ENCODE data around the gene ZBTB4. TPM values are rescaled to one million over a fixed set of nuclear protein-coding genes. Genes with fewer than 3 reads are reported as not detected.
A peak's percentile ranks its signal among the peaks of the same experiment; 100 is the strongest.

The ZBTB4 gene
- total RNA-seq, 2 experiments from 2014 or later: 24.5 to 27.7 TPM

- peaks cover 51% of the 10 kb centered on the region for H3K4me1 Mint-ChIP-seq
- DNase-seq (peak; percentile 46), ATAC-seq (no peak)
- peaks cover 53% of the 10 kb centered on the region for H3K27me3 Mint-ChIP-seq
- no peaks in the 10 kb centered on the region for H3K9me3 Mint-ChIP-seq (ENCODE audit: low read depth)
- CTCF ChIA-PET: interaction anchor here (0.8 to 2.7 kb wide), 10 partner anchors 14 to 247 kb away, joined by 3 to 13 read pairs (median 6); partner anchors contain the start of genes FXR2, SENP3 and TP53
- H3K4me3 Mint-ChIP-seq: peak overlapping the region; percentile 78
- H3K36me3 Mint-ChIP-seq: peaks cover 11% of the 10 kb centered on the region
- H3K27ac Mint-ChIP-seq: no peak overlapping the region
Measured at GRCh38 chr17:7440834-7441195, 38.6 kb downstream of the ZBTB4 start.

- H3K9me3 Mint-ChIP-seq (ENCODE audit: low read depth): no peaks in the 10 kb centered on the region
- peak overlapping the region; percentile 78 for H3K4me3 Mint-ChIP-seq
- CTCF ChIA-PET: interaction anchor here (0.8 to 2.7 kb wide), 12 partner anchors 15 to 246 kb away, joined by 3 to 12 read pairs (median 4); partner anchors contain the start of genes PLSCR3, SENP3 and TP53
- H3K4me1 Mint-ChIP-seq: peaks cover 49% of the 10 kb centered on the region
- peak; percentile 69 for DNase-seq
- ATAC-seq: no peak
- H3K36me3 Mint-ChIP-seq: peaks cover 11% of the 10 kb centered on the region
- H3K27ac Mint-ChIP-seq: peak overlapping the region; percentile 43
- H3K27me3 Mint-ChIP-seq: peaks cover 47% of the 10 kb centered on the region
Measured at GRCh38 chr17:7440113-7440833, 39.2 kb downstream of the ZBTB4 start.

DNA sequence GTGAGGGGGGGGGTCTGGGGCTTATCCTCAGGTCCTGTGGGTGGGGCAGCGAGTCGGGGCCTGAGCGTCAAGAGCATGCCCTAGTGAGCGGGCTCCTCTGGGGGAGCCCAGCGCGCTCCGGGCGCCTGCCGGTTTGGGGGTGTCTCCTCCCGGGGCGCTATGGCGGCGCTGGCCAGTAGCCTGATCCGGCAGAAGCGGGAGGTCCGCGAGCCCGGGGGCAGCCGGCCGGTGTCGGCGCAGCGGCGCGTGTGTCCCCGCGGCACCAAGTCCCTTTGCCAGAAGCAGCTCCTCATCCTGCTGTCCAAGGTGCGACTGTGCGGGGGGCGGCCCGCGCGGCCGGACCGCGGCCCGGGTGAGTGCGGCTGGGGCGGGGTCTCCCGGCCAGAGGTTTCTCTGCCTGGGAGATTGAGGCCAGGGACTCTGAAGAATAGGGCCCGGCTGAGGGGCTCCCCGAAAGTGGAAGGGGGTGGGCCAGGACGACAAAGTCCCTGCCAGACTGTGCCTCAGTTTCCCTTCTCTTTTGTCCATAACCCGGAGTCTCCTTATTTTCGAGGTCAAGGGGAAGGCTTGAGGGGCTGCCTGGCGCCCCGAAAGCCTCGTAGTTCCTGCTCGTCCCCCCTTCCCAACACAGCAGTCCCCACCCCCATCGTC, 39.8 kb downstream of the ZBTB4 start, which contains the start of gene FGF11:
TSS of gene FGF11 (plus strand) at position 51 of the 651 bp plus-strand sequence. CDS start at position 160, 109 bp downstream.
- H3K27me3 Mint-ChIP-seq: peaks cover 42% of the 10 kb centered on the region
- H3K36me3 Mint-ChIP-seq: peaks cover 11% of the 10 kb centered on the region
- no peak for ATAC-seq
- CTCF ChIA-PET: interaction anchor here (0.8 to 5.0 kb wide), 12 partner anchors 16 to 247 kb away, joined by 3 to 41 read pairs (median 4); partner anchors contain the start of genes PLSCR3, SENP3 and TP53
- peak within 1 kb of the TSS; percentile 47 for H3K27ac Mint-ChIP-seq
- H3K4me3 Mint-ChIP-seq: peak within 1 kb of the TSS; percentile 78
- peaks cover 48% of the 10 kb centered on the region for H3K4me1 Mint-ChIP-seq
- H3K9me3 Mint-ChIP-seq (ENCODE audit: low read depth): no peaks in the 10 kb centered on the region
- DNase-seq: no peak

- DNase-seq: no peak
- peaks cover 48% of the 10 kb centered on the region for H3K4me1 Mint-ChIP-seq
- peak overlapping the region; percentile 47 for H3K27ac Mint-ChIP-seq
- H3K4me3 Mint-ChIP-seq: peak overlapping the region; percentile 64
- CTCF ChIA-PET: interaction anchor here (1.0 to 5.3 kb wide), 8 partner anchors 16 to 122 kb away, joined by 3 to 88 read pairs (median 24); partner anchors contain the start of genes PLSCR3, SENP3 and TMEM95
- no peak for ATAC-seq
- H3K27me3 Mint-ChIP-seq: peaks cover 34% of the 10 kb centered on the region
- no peaks in the 10 kb centered on the region for H3K9me3 Mint-ChIP-seq (ENCODE audit: low read depth)
- peaks cover 11% of the 10 kb centered on the region for H3K36me3 Mint-ChIP-seq
Measured at GRCh38 chr17:7438656-7439460, 40.6 kb downstream of the ZBTB4 start.

DNA sequence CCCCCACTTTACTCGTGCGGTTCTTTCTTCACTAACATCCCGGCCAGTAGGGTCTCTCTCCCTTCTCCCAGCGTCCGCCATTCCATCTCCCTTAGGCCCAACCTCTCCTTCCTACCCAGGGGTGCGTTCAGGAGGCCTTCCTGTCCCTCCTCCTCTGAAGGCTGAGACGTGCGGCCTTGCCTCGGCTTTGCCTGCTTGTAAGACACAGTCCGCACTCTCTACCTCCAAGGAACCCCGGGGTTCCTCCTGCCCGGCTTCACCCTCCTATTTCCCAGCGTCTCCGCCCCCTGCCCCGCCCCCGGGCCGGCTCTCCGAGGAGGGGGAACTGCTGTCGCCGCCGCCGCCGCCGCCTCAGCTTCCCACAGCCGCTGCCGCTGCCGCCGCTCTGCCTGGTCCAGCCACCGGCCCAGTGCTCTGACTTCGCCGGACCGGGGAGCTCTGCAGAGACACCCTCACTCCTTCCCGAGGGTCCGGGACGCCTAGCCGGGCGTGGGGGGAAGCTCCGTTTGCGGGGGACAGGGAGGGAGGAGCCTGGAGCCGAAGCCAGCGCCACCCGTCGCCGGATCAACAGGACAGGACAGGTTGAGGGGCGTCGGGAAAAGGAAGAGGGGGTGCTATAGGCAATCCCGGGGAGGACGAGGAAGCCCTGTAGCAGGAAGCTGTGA, 41.3 kb downstream of the ZBTB4 start:
- H3K27ac Mint-ChIP-seq: peak overlapping the region; percentile 28
- CTCF ChIA-PET: interaction anchor here (1.2 to 5.3 kb wide), 9 partner anchors 7 to 175 kb away, joined by 4 to 88 read pairs (median 32); partner anchors contain the start of genes CHRNB1, NEURL4, PLSCR3 and SENP3
- peak overlapping the region; percentile 64 for H3K4me3 Mint-ChIP-seq
- H3K9me3 Mint-ChIP-seq (ENCODE audit: low read depth): no peaks in the 10 kb centered on the region
- ATAC-seq (no peak), DNase-seq (peak; percentile 61)
- peaks cover 11% of the 10 kb centered on the region for H3K36me3 Mint-ChIP-seq
- H3K4me1 Mint-ChIP-seq: peaks cover 48% of the 10 kb centered on the region
- peaks cover 28% of the 10 kb centered on the region for H3K27me3 Mint-ChIP-seq

DNA sequence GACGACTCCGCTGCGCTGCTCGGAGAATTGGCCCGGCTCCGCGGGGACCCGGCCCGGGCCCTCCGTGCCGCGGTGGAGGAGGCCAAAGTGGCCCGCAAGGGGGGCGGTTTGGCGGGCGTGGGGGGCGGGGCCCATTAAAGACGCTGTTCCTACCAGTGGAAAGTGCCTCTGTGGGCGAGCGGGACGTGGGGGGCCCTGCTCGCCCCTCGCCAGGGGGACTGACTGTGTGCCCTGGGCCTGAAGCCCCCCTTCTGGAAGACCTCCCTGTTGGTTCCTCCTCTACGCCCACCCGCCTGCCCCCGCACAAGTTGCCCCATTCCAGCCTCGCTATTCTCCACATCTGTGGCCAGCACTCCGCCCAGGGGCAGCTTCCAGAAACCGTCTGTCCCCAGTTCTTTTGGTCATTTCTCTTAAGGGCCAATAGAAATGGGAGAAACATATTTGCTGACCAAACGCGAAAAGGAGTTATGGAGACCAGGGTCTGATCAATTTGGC, 42.0 kb downstream of the ZBTB4 start:
- DNase-seq: no peak
- CTCF ChIA-PET: interaction anchor here (0.8 to 5.3 kb wide), 45 partner anchors 8 to 249 kb away, joined by 3 to 88 read pairs (median 6); partner anchors contain the start of genes ACAP1, CHRNB1, FXR2 and NEURL4
- peaks cover 11% of the 10 kb centered on the region for H3K36me3 Mint-ChIP-seq
- H3K4me3 Mint-ChIP-seq: peak overlapping the region; percentile 86
- peaks cover 26% of the 10 kb centered on the region for H3K27me3 Mint-ChIP-seq
- peak overlapping the region; percentile 28 for H3K27ac Mint-ChIP-seq
- ATAC-seq: no peak
- peaks cover 48% of the 10 kb centered on the region for H3K4me1 Mint-ChIP-seq
- H3K9me3 Mint-ChIP-seq (ENCODE audit: low read depth): no peaks in the 10 kb centered on the region

GRCh38 chr17:7436556-7437368, 42.7 kb downstream of the ZBTB4 start:
- CTCF ChIA-PET: interaction anchor here (0.8 to 5.3 kb wide), 53 partner anchors 9 to 408 kb away, joined by 3 to 88 read pairs (median 5); partner anchors contain the start of genes ACAP1, CHRNB1, FXR2 and NEURL4
- DNase-seq (peak; percentile 87), ATAC-seq (peak; percentile 71)
- peak overlapping the region; percentile 86 for H3K4me3 Mint-ChIP-seq
- H3K27me3 Mint-ChIP-seq: peaks cover 21% of the 10 kb centered on the region
- H3K9me3 Mint-ChIP-seq (ENCODE audit: low read depth): no peaks in the 10 kb centered on the region
- peaks cover 11% of the 10 kb centered on the region for H3K36me3 Mint-ChIP-seq
- peak overlapping the region; percentile 97 for H3K27ac Mint-ChIP-seq
- peaks cover 48% of the 10 kb centered on the region for H3K4me1 Mint-ChIP-seq

DNA sequence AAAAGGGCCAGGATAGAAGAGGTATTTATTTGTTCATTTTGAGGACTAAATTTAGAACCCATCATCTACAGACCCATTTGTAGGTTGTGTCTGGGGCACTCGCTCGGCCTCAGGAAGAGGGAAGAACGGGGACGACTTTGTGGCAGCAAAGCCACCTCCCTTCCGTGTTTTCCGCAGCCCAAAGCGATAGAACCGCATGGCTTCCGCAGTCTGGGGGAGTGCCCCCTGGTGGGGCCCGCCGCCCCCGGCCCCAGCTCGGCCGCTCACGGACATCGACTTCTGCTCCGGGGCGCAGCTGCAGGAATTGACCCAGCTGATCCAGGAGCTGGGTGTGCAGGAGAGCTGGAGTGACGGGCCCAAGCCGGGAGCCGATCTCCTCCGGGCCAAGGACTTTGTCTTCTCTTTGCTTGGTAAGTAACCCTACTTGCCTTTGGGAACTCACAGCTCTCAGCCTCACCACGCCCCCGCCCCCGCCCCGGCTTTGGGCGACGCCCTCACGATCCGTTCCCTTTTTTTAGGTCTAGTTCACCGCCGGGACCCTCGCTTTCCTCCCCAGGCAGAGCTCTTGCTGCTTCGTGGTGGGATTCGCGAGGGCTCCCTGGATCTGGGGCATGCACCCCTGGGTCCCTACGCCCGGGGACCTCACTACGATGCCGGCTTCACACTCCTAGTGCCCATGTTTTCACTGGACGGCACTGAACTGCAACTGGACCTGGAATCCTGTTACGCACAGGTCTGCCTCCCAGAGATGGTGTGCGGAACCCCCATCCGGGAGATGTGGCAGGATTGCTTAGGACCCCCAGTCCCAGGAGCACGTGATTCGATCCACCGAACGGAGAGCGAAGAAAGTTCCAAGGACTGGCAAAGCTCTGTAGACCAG, 43.5 kb downstream of the ZBTB4 start:
- peak overlapping the region; percentile 97 for H3K27ac Mint-ChIP-seq
- no peaks in the 10 kb centered on the region for H3K9me3 Mint-ChIP-seq (ENCODE audit: low read depth)
- H3K4me1 Mint-ChIP-seq: peaks cover 48% of the 10 kb centered on the region
- ATAC-seq (peak; percentile 38), DNase-seq (peak; percentile 79)
- H3K4me3 Mint-ChIP-seq: peak overlapping the region; percentile 86
- H3K36me3 Mint-ChIP-seq: peaks cover 11% of the 10 kb centered on the region
- CTCF ChIA-PET: interaction anchor here (0.9 to 5.3 kb wide), 43 partner anchors 9 to 409 kb away, joined by 3 to 88 read pairs (median 6); partner anchors contain the start of genes ACAP1, CHRNB1, NEURL4 and NLGN2
- peaks cover 18% of the 10 kb centered on the region for H3K27me3 Mint-ChIP-seq

- no peak for ATAC-seq
Measured at GRCh38 chr17:7432296-7432695, 47.1 kb downstream of the ZBTB4 start.

DNA sequence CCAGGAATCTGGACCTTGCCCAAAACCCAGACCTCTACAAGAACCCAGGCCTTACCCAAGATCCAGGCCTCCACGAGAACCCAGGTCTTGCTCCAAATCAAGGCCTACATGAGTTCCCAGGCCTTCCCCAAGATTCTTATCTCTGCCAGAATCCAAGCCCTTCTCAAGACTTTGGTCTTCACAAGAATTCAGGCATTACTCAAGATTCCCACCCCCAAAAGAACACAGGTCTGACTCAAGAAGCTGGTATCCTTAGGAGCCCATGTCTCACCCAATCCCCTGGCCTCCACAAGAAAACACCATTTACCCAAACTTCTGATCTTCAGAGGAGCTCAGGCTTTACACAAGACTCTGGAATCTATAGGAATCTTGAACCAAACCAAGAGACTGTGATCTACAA, 48.2 kb downstream of the ZBTB4 start:
- Mint-ChIP-seq H3K9me3 (ENCODE audit: low read depth) (no peaks in the 10 kb centered on the region), H3K27me3 (no peaks in the 10 kb centered on the region), H3K27ac (no peak overlapping the region), H3K4me1 (peaks cover 11% of the 10 kb centered on the region), H3K4me3 (no peak overlapping the region), H3K36me3 (no peaks in the 10 kb centered on the region)
- CTCF ChIA-PET: interaction anchor here (0.6 kb wide), 1 partner anchor 227 kb away, joined by 3 read pairs; no protein-coding TSS in a partner anchor
- DNase-seq (no peak), ATAC-seq (no peak)

More at GRCh38 chr17:7432296-7432695, 47.1 kb downstream of the ZBTB4 start:
- Mint-ChIP-seq H3K36me3 (no peaks in the 10 kb centered on the region), H3K4me1 (peaks cover 20% of the 10 kb centered on the region), H3K9me3 (ENCODE audit: low read depth) (no peaks in the 10 kb centered on the region), H3K4me3 (no peak overlapping the region), H3K27me3 (no peaks in the 10 kb centered on the region), H3K27ac (no peak overlapping the region)
- no peak for DNase-seq
- CTCF ChIA-PET: interaction anchor here (1.0 kb wide), 1 partner anchor 28 kb away, joined by 3 read pairs; the partner anchor contains the start of gene TMEM256

DNA sequence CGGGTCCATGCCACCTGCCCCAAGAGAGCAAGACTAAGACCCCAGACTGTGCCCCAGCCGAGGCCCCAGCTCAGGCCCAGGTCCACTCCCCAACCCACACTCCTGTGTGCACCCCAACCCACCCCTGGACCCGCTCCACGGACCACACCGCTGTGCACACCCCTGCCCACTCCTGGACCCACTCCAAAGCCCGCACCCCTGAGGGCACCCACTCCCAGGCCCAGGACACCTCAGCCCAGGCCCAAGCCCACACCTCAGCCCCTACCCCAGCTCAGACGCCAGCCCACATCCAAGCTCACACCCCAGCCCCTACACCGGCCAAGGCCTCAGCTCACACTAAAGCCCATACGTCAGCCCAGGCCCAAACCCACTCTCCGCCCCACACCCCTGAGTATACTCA, 49.7 kb downstream of the ZBTB4 start:
- CTCF ChIA-PET: no interaction called here
- Mint-ChIP-seq H3K4me1 (no peaks in the 10 kb centered on the region), H3K36me3 (no peaks in the 10 kb centered on the region), H3K4me3 (no peak overlapping the region), H3K9me3 (ENCODE audit: low read depth) (no peaks in the 10 kb centered on the region), H3K27ac (no peak overlapping the region), H3K27me3 (no peaks in the 10 kb centered on the region)
- DNase-seq (no peak), ATAC-seq (no peak)

Measured in activated CD8-positive, alpha-beta memory T cell treated with anti-CD3 and anti-CD28 coated beads, Interleukin-2, amount 10 ng/mL, durations not matched to agents 7 days and 5 days (primary cell).